AG08395 (cell line): ENCODE data around the gene CRLF1.

ENCODE experiments used
- DNase-seq: peaks from one replicate; pipeline ENCODE4 v3.0.0; 2012; ENCODE audit warnings: mixed read lengths, low spot score

The CRLF1 gene

DNA sequence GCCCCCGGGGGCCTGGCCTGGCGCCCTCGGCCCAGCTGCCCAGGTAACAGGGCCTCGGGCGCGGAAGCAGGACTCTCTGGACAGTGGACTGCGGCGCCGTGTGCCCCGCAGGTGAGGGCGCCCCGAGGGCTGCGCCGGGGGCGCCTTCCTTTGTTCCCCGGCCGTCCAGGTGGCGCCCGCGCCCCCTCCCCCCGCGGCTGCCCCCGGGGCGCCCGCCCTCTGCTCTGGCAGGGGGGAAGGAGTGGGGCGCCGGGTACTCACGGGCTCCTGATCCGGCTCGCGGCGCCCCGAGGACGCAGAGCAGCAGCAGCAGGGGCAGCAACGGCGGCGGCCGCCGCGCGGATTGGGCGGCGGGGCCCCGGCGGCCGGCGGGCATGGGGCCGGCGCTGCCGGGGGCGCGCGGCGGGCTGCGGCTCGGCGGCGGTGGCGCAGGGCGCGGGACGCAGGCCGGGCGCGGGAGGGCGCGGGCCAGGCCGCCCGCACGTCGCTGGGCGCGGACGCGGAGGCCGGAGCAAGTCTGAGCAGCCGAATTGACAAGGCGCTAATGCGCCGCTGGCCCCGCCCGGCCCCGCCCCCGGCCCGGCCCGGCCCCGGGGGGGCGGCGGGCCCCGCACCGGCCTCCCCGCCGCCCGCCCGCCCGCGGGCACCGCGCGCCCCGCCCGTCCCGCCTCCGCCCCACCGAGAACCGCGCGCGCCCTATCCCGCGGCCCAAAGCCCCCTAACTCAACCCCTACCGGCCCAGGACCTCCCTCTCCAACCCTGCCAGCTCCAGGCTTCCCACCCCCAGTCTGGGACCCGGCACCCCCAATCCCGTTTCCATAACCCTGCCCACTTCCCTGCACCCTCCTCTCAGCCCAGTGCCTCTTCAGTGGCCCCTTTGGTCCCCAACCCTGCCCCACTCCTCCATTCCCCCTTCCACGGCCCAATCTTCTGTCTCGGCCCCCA is at the start of gene CRLF1:
Gene CRLF1, minus strand, starts transcription at position 519 of the 945 bp plus-strand sequence. Its CDS starts 143 bp downstream, at position 376.
- no peak for DNase-seq

DNA sequence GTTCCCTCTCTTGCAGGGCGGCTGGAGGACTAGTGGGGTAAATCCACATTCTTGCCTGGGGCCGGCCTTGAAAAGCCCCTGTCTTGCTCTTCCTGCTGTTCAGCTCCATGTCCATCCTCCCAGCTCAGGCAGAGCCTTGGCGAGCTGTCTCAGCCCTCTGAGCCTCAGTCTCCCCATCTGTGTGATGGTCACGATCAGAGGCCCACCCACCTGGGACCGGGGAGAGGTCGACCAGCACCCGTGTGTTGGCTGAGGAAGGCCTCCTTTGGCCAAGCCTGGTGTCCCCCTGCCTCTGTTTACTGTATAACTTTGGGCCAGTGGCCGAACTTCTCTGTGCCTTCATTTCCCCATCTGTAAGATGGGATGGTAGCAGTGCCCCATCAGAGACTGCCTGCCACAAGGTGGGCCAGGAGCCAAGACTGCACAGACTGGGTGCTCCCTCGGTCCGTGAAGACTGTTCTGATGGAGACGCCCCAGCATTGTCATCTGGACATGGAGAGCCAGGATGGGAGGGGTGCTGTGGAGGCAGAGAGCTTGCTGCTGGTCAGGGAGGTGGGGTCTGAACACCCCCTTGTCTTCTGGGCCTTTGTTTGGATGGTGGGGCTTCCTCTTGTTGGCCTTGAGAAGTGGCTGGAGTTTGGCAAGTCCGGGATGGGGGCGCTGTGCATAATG is 48.7 kb upstream of the CRLF1 start:
- DNase-seq = no peak

GRCh38 chr19:18654469-18654868 is 47.9 kb upstream of the CRLF1 start:
- no peak for DNase-seq

DNA sequence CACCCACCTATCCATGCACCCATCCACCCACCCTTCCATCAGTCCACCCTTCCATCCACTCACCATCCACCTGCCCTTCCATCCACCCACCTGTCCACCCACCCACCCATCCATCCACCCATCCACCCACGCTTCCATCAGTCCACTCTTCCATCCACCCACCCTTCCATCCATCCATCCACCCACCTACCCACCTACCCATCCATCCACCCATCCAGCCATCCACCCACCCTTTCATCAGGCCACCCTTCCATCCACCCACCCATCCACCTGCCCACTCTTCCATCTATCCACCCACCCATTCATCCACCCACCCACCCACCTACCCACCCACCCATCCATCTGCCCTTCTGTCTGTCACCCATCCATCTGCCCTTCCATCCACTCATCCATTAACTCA is 47.3 kb upstream of the CRLF1 start:
- no peak for DNase-seq

- no peak for DNase-seq
These were observed 45.1 kb upstream of the CRLF1 start for GRCh38 chr19:18651733-18652132.

- no peak for DNase-seq
These were observed 44.7 kb upstream of the CRLF1 start for GRCh38 chr19:18651300-18651699.

DNA sequence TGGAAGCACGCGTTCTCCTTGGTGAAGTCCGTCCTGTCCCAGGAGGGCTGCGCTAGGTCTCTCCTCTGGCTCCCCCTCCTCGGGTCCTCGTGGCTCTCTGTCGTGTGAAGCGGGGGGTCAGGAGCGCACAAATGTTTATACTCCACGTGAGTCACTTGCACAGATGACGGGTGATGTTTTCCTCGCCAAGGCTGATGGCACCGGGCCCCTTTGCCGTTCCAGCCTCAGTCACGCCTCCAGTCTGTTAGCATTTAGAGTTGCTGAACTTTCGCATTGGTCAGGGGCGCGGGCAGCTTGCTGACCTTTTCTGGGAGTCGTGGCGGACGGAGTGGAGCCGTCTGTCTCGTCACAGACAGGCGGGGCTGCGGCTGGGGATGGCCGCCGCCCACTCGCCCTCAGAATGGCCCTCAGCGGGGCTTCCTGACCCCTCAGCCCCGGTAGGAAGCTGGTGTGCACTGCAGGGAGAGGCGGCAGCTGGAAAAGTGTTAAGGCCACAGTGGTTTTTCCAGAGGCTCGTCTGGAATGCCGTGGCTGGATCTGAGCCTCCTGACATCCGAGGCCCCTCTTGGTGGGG is 44.0 kb upstream of the CRLF1 start:
- DNase-seq = peak; percentile 77

DNA sequence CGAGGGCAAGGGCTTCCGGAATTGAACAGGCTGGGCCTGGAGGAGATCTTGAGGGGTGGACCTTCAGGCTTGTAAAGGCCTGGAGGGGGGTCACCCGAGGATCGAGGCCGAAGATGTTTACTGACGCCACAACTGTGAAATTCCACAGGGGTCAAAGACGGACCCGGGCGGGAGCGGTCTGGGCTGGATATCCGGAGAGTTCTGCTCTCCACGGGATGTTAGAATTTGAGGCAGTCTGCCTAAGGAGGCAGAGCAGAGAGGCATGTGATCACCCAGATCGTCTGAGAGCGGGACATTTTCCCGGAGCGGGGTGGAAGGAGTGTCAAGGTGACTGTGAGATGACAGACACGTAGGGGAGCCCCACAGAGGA is 43.4 kb upstream of the CRLF1 start:
- peak; percentile 46 for DNase-seq

- peak; percentile 34 for DNase-seq
These were observed 42.9 kb upstream of the CRLF1 start for GRCh38 chr19:18649371-18650020.

DNA sequence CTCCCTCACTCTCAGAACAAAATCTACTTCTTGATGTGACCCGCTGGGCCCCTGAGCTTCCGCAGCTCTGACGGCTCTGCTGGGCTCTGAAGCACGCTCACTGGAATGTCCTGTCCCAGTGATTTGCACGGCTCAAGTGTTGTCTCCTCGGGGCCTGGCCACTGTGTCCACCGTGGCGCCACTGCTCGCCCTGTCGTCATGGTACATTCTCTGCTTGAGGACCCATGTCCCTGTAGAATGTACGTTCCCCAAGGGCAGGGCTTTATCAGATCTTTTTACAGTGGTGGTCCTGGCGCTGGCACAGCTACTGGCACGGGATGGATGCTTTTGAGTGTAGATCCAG is 42.3 kb upstream of the CRLF1 start:
- DNase-seq = peak; percentile 41

GRCh38 chr19:18647807-18648206 is 41.2 kb upstream of the CRLF1 start:
- DNase-seq = no peak

DNA sequence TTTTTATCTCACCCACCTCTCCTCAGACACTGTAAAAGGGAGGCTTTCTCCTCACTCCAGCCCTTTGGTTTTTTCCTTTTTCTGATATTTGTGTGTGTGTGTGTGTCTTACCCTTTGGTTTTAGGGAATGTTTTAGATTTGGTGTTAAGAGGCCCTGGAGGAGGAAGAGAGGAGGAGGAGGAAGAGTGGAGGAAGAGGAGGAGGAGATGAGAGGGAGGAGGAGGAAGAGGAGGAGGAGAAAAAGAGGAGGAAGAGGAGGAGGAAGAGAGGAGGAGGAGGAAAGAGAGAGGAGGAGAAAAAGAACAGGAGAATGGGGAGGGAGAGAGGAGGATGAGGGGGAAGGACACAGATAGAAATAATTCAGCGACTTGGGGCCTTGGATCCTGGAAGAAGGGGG is 40.8 kb upstream of the CRLF1 start:
- DNase-seq = no peak

DNA sequence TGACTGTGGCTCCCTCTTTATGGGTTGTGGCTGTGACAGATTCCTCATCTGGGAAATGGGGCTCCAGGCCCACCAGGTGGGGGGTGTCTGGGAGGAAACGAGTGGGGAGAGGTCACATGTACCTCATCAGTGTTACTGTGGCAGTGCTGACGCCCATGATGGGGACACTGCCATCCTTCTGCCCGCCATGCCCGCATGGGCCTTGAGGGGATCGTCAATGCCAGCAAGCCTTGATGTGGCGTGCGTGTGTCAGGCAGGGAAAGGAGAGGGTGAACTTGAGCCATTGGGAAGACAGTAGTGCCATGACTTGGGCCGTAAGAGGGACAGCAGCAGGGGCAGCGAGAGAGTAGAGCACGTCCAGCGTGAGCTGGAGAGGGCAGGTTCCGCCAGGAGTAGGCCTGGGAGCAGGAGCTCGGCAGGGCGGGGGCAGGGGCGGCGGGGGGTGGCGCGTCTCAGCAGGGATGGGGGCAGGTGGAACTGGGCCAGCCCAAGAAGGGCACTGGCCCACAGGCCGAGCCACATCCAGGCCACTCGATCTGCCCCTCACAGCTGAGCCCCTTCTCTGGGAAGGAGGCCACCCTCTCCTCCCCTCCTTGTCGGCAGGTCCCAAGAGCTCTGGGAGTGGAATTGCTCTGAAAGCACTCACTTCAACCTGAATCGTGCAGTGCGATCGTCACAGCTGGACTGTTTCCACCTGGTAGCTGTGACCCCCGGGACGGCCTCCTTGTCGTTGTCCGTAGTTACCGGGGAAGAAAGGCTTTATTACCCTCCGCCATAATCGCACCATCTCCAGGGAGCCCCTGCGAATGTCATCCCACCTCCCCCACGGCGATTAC is 40.2 kb upstream of the CRLF1 start:
- no peak for DNase-seq

DNA sequence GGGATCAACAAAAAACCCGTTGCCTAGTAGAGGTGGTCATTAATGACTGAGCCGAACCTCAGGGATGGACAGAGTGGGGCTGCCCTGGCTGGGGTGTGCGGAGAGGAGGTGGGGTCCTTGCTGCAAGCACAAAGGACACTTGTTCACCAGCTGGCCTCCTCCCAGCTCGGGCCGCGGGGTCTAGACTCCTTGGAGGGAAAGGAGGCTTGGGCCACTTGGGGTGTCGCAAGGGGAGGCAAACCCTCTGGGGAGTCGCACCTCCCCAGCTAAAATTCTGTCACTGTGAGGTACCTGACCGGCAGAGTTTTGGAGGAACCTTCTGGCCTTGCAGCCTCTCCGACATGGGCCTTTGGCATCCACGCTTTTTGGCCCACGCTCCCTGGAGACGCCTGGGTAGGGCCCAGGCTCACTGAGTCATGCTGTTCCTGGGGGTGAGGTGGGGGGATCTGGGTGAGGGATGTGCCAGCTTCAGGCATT is 38.5 kb upstream of the CRLF1 start:
- DNase-seq = no peak

GRCh38 chr19:18644196-18645034 is 37.8 kb upstream of the CRLF1 start:
- DNase-seq = no peak

DNA sequence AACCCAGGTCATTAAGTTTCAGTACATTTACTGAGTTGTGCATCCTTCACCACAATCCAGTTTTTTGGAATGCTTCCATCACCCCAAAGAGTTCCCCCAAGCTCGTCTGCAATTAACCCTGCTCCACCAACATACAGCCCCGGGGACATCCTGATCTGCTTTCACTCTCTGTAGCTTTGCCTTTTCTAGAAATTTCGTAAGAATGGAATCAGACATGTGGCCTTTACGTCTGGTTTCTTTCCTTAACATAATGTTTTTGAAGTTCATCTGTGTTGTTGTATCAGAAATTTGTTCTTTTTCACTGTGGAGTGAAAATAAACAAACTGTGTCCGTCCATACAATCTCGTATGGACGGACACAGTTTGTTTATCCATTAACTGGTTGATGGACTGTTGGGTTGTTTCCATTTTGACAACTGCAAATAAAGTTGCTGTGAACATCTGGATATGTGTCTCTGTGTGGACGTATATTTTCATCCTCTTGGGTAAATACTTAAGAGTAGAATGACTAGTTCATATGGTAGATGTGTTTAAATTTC is 33.2 kb upstream of the CRLF1 start:
- no peak for DNase-seq

DNA sequence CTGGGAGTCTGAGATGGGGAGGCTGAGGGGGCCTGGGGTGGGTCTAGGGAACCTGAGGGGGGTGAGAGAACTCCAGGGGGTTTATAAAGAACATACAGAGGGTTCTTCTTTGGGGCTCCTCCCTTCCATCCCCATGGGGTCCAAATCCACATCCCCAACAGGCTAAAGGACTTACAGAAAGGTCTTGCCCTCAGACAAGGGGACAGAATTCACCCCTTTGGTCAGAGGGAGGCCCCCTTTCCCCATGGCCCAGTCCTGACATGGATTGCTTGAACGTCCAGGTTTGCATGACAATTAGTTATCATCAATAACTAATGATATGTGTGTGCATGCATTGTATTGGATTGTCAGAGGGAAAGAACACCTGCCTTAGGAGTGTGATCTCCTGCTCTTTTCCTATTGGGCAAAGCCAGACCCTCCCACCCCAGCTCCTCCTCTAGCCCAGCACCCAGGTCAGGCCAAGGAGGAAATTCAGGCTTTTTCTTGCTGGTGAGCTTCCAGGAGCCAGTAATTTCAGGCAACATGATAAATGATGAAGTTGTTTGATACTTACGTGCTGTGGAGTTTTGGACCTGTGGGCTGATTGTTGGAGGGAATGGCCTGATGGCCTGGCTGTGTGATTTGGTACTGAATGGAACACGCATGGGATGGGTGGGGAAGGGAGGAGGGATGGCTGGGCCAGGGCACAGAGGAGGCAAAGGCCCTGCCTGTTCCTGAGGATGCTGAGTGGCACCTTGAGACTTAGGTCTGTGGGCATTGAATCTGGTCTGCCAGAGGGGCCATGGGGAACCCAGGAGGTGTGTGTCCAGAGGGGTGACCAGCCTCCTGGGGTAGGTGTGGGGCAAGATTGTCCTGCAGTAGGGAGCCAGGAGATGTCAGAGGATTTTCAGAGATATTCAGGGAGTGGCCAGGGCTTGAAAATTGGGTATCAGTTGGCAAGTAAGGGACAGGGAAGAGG is 31.4 kb upstream of the CRLF1 start:
- no peak for DNase-seq

DNA sequence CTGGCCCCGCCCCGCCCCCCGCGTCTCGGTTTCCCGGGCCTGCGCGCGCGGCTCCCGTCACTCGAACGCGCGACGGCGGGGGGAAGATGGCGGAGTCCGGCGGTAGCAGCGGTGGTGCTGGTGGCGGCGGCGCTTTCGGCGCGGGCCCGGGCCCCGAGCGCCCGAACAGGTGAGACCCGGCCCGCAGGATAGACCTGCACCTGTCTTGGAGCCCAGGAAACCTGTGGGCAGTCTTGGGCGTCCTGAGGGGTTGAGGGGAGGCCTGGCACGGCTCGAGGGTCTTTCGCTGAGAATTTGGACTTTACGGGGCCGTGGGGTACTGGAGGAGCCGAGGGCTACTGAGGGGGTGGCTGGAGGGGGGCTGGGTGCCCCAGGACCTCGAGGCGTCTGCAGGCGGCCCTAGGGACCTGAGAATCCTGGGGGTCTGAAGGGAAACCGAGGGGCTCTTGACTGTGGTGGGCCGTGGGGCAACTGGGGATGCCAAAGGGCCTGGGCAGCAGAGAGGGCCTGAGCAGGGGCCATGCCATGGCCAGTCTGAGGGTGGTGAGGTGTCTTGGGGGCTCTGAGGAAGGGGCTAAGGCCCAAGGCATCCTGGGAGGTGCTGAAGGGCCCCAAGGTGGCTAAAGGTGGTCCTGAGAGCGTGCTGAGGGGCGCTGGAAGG is 30.5 kb upstream of the CRLF1 start, which contains the start of gene KLHL26:
Gene KLHL26, plus strand, starts transcription at position 60 of the 661 bp plus-strand sequence. Its CDS starts 27 bp downstream, at position 87.
- DNase-seq = no peak
